CD14-positive monocyte (primary cell): ENCODE results near the gene OXSR1. TPM values are rescaled to one million over a fixed set of nuclear protein-coding genes. Genes with fewer than 3 reads are reported as not detected.
"Not testable (repeated sequence)": the region's sequence is repeated elsewhere in the genome, so short reads cannot be mapped to it uniquely, and the experiment has no call there.

Experiments
- DNase-seq, 3 donors: peaks; one replicate each; pipeline ENCODE4 v3.0.0-alpha.2; 2011 to 2022
- H2AFZ ChIP-seq: 2 replicates; pipeline ENCODE4 v1.6.0; 2012; ENCODE audit warnings: mild to moderate bottlenecking, low read depth, low read length, inconsistent platforms; ENCODE audit not compliant: insufficient read depth, poor library complexity, severe bottlenecking
- H3K27ac ChIP-seq, 2 donors: 1 replicate in 1 of 2; 2 replicates in 1 of 2; pipeline ENCODE4 v1.5.1; 2012 to 2013; ENCODE audit warnings: low read length in 2 of 2, control low read depth in 1 of 2, inconsistent platforms in 1 of 2, low read depth in 1 of 2, mild to moderate bottlenecking in 1 of 2
- H3K27me3 ChIP-seq, 2 donors: one replicate each; pipeline versions ENCODE4 v1.6.0 to v1.6.1; 2011 to 2013; ENCODE audit warnings: low read length in 2 of 2; ENCODE audit not compliant: control insufficient read depth in 2 of 2, insufficient read depth in 2 of 2
- H3K36me3 ChIP-seq, 2 donors: replicated peaks in 1 of 2; 1 replicate in 1 of 2; 2 replicates in 1 of 2; pipeline versions ENCODE4 v1.5.1 to v1.6.1; 2012 to 2013; ENCODE audit warnings: low read length in 2 of 2, control low read depth in 1 of 2, inconsistent platforms in 1 of 2, mild to moderate bottlenecking in 1 of 2; ENCODE audit not compliant: insufficient read depth in 2 of 2, control insufficient read depth in 1 of 2
- H3K4me1 ChIP-seq, 2 donors: 1 replicate in 1 of 2; 2 replicates in 1 of 2; pipeline versions ENCODE4 v1.5.1 to v1.6.1; 2012 to 2013; ENCODE audit warnings: low read length in 2 of 2, control low read depth in 1 of 2, inconsistent platforms in 1 of 2, mild to moderate bottlenecking in 1 of 2, moderate library complexity in 1 of 2; ENCODE audit not compliant: insufficient read depth in 2 of 2, control insufficient read depth in 1 of 2
- H3K4me2 ChIP-seq: replicated peaks from 2 replicates; pipeline ENCODE3; 2012; ENCODE audit warnings: low read length, moderate library complexity, mild to moderate bottlenecking; ENCODE audit not compliant: poor library complexity, severe bottlenecking; ENCODE audit errors: extremely low read depth
- H3K4me3 ChIP-seq, 3 experiments: fragments of 200-600 bp in 1 of 3; sonication (generic) in 1 of 3; replicated peaks in 1 of 3; 1 replicate in 2 of 3; 2 replicates in 1 of 3; pipeline ENCODE4 v1.5.1; 2011 to 2013; ENCODE audit warnings: low read length in 3 of 3, mild to moderate bottlenecking in 3 of 3, control low read depth in 2 of 3, low read depth in 2 of 3, inconsistent platforms in 1 of 3, moderate library complexity in 1 of 3
- H3K79me2 ChIP-seq: 2 replicates; pipeline ENCODE4 v1.6.0; 2012; ENCODE audit warnings: mild to moderate bottlenecking, control low read depth, inconsistent platforms, low read length, moderate library complexity; ENCODE audit not compliant: insufficient read depth
- H3K9ac ChIP-seq: 2 replicates; pipeline ENCODE4 v1.6.0; 2017; ENCODE audit warnings: low read length, mild to moderate bottlenecking; ENCODE audit not compliant: insufficient read depth, poor library complexity, severe bottlenecking
- H3K9me3 ChIP-seq, 2 donors: replicated peaks in 1 of 2; 1 replicate in 1 of 2; 2 replicates in 1 of 2; pipeline versions ENCODE4 v1.5.1 to v1.6.1; 2012 to 2013; ENCODE audit warnings: low read length in 2 of 2, control low read depth in 1 of 2; ENCODE audit not compliant: control insufficient read depth in 1 of 2, insufficient read depth in 1 of 2
- H4K20me1 ChIP-seq: 2 replicates; pipeline ENCODE4 v1.6.0; 2012; ENCODE audit warnings: mild to moderate bottlenecking, low read length, control low read depth, moderate library complexity; ENCODE audit not compliant: insufficient read depth
- H3K27ac Mint-ChIP-seq, 7 donors: one replicate each; pipeline ENCODE4 v1.8.0; 2020; ENCODE audit warnings: mild to moderate bottlenecking in 7 of 7, mixed read lengths in 7 of 7, moderate library complexity in 6 of 7, inconsistent platforms in 2 of 7
- H3K27me3 Mint-ChIP-seq, 3 donors: one replicate each; pipeline ENCODE4 v1.8.0; 2021 to 2022; ENCODE audit warnings: low read depth in 3 of 3, mild to moderate bottlenecking in 3 of 3, mixed read lengths in 3 of 3, moderate library complexity in 3 of 3, inconsistent platforms in 1 of 3
- H3K36me3 Mint-ChIP-seq, 2 donors: one replicate each; pipeline ENCODE4 v1.8.0; 2020; ENCODE audit warnings: mixed read lengths in 2 of 2, inconsistent platforms in 1 of 2, mild to moderate bottlenecking in 1 of 2
- H3K4me1 Mint-ChIP-seq: one replicate; pipeline ENCODE4 v1.8.0; 2020; ENCODE audit warnings: mild to moderate bottlenecking, mixed read lengths
- H3K4me3 Mint-ChIP-seq, 2 donors: one replicate each; pipeline ENCODE4 v1.8.0; 2020; ENCODE audit warnings: mild to moderate bottlenecking in 2 of 2, mixed read lengths in 2 of 2, moderate library complexity in 1 of 2
- H3K9me3 Mint-ChIP-seq, 7 donors: one replicate each; pipeline ENCODE4 v1.8.0; 2020 to 2022; ENCODE audit warnings: mixed read lengths in 7 of 7, mild to moderate bottlenecking in 6 of 7, moderate library complexity in 6 of 7, inconsistent platforms in 2 of 7
- CTCF ChIP-seq: fragments of 200-600 bp; IDR thresholded peaks from one replicate; pipeline ENCODE4 v1.8.0; 2022; ENCODE audit warnings: antibody characterized with exemption, mild to moderate bottlenecking
- WGBS: methylation state at CpG from one replicate; pipeline ENCODE4 v1.1.5; 2013; ENCODE audit warnings: missing lambda C conversion rate; ENCODE audit not compliant: insufficient coverage; 5-methylcytosine and 5-hydroxymethylcytosine counted together
- intact Hi-C, 2 donors: fragments of 100-400 bp; cut with micrococcal nuclease; formaldehyde crosslinking; loops; one replicate each; pipeline versions ENCODE4 v1.15.0 to v1.15.1; 2023
- polyA plus RNA-seq, 3 donors: library from polyadenylated mRNA; depleted of rRNA in 1 of 3; unstranded in 2 of 3; stranded (reverse) in 1 of 3; fragments of 300-500 nt in 2 of 3; fragments of >200 nt in 1 of 3; fragmentation: Illumina TruSeq in 2 of 3; gene quantifications; 1 replicate in 2 of 3; 2 replicates in 1 of 3; pipeline ENCODE4 v1.2.3, GENCODE V29; 2012 to 2021

The OXSR1 gene
- polyA plus RNA-seq, 3 donors: 9.4 to 20.3 (median 12.3) TPM

- DNase-seq: no peak
- H3K9ac ChIP-seq: no peak overlapping the region
- Mint-ChIP-seq H3K4me3 (no peak overlapping the region), H3K36me3 (peaks cover 74 to 88% of the 10 kb centered on the region in 2 donors), H3K27me3 (no peaks in the 10 kb centered on the region), H3K27ac (no peak overlapping the region), H3K9me3 (peaks cover 3 to 11% (median 5%) of the 10 kb centered on the region in 7 donors), H3K4me1 (no peaks in the 10 kb centered on the region)
- no peaks in the 10 kb centered on the region for H3K79me2 ChIP-seq
- H3K36me3 ChIP-seq: peaks cover 55 to 91% of the 10 kb centered on the region in 2 donors
- no CpG with 5 or more reads among the region's 2 CpGs for WGBS
- no peak overlapping the region for H3K4me3 ChIP-seq
- H3K9me3 ChIP-seq: peaks cover 0 to 12% of the 10 kb centered on the region in 2 donors
- no peaks in the 10 kb centered on the region for H3K4me1 ChIP-seq
- no peaks in the 10 kb centered on the region for H3K27me3 ChIP-seq
- no peaks in the 10 kb centered on the region for H4K20me1 ChIP-seq
- no peak for TF ChIP-seq CTCF
- H3K4me2 ChIP-seq: no peak overlapping the region
- intact Hi-C loops: no loop called here
- no peak overlapping the region for H3K27ac ChIP-seq
- H2AFZ ChIP-seq: no peak overlapping the region
Measured at GRCh38 chr3:38238416-38239008, 73.2 kb downstream of the OXSR1 start.

GRCh38 chr3:38242812-38243211, 77.5 kb downstream of the OXSR1 start:
- DNase-seq, H3K9me3 Mint-ChIP-seq, H3K79me2 ChIP-seq, H3K4me3 ChIP-seq, H3K4me3 Mint-ChIP-seq, intact Hi-C loops, H4K20me1 ChIP-seq, H3K9ac ChIP-seq, H3K27me3 Mint-ChIP-seq, H3K27ac ChIP-seq, H3K4me2 ChIP-seq, H2AFZ ChIP-seq, H3K27me3 ChIP-seq, H3K4me1 ChIP-seq, H3K9me3 ChIP-seq, H3K4me1 Mint-ChIP-seq: not testable (repeated sequence)
- Mint-ChIP-seq H3K27ac (peak overlapping the region in 1 of 7 donors; percentile 17), H3K36me3 (peaks cover 69 to 81% of the 10 kb centered on the region in 2 donors)
- peaks cover 66 to 90% of the 10 kb centered on the region in 2 donors for H3K36me3 ChIP-seq
- WGBS: 100% methylated on average over 1 of the region's 4 CpGs
